HG03060 (cell line): ENCODE data around the gene CUEDC2.

Source experiments
- ATAC-seq: cut with Tn5 transposase; IDR thresholded peaks from one replicate; pipeline ENCODE4 v1.9.1; 2021; ENCODE audit warnings: low read depth, moderate number of reproducible peaks; ENCODE audit not compliant: unreplicated experiment

CUEDC2 gene, protein sequence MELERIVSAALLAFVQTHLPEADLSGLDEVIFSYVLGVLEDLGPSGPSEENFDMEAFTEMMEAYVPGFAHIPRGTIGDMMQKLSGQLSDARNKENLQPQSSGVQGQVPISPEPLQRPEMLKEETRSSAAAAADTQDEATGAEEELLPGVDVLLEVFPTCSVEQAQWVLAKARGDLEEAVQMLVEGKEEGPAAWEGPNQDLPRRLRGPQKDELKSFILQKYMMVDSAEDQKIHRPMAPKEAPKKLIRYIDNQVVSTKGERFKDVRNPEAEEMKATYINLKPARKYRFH

DNA sequence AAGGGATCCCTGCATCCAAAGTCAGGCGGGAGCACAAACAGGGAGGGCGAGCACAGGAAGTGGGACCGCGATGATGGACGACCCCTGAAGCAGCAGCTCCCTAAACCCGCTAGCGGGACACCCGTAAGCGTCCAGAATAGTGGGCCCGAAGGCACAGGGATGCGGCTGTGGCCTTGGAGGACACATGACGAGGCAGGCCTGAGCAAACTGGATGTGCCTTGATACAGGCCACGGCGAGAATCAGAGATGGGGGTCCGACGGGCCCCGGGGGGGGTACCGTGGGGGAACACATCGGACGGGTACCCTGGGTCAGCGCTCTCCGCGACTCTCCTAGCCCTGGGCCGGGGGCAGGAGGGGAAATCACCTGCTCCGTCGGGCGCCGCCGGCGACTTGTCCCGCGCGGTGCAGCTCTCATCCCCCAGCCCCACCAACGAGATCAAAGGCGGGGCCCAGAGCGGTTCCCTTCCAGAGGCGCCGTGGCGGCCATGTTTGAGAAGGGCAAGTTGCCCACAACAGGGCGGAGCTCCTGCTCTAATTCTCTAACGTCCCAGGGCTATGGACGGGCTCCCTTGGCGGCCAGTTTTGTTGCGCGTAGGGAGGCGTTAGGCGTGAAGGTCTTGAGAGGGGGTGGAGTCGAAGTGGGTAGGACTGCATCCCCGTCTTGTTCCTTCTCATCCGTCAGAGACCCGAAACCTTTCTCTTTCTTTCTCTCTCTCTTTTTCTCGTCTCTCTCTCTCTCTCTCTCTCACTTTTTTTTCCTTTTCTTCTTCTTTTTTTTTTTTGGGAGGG is at the start of gene CUEDC2:
Gene CUEDC2 (minus strand): TSS at position 413 of the 789 bp plus-strand sequence. CDS start 7,386 bp downstream, outside the sequence.
- peak; percentile 72 for ATAC-seq

DNA sequence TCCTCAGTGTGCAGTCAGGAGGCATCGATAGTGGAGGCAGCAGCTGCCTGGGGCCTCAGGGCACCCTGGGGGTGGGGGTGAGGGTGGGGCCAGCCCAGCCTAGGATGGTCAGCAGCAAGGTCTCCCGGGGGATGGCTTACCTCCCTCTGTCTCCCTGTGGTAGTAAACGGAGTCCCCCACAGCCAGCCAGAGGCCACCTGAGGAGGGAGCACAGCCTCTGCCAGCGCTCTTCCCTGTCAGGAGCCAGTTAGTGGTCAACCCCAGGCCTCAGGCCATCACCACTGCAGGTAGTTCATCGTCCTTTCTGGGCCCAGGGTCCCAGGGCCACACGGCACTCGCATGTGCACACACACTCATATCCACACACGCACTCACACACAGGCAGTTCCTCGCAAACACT is 48.0 kb upstream of the CUEDC2 start:
- ATAC-seq, result no peak

DNA sequence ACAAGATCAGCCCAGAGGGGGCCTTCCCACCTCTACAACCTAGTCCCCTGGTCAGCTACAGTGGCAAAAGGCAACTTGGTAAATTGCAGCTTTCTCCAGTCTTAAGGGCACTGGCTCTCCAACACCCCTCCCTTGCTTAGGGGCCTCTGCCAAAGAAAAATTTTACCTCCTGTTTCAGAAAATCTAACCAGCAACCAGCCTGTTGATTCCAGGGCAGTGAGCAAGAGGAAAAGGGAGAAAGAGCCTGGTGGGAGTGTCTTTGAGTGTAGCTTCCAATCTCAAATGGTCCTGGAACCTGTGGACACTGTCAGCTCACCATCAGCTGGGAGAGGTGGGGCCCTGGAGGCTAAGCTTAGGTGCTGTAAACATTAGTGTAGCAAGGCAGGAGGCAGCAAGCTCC is 47.3 kb upstream of the CUEDC2 start:
- ATAC-seq, result no peak

DNA sequence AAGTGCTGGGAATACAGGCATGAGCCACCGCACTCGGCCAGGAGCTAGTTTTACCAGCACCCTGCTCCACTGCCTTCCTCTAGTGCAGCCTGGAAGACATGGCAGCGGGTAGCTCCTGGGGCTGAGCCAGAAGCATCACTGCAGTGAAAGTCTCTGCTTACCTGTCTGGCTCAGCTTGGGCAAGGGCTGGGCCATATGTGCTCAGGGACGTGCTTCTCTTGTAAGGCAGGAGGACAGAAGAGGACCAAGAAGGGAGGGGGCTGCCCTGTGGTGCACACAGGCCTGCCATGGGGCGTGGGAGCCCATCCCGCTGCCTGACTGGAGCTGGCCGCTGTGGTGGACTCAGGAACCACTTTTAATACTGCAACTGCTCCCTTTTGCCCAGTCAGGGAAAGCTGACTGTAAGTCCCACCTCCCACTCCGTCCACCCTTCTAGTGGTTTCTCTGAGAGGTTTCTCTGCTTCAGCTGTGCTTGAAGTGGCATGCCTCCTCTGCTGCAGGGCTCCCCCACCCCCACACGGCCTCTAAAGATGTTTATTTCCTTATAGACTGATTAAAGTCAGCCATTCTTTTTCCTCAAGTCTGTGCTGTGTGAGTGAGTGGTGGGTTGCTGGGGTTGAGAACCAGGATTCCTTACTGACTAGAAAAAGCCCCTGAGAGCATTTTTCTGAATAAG is 44.2 kb upstream of the CUEDC2 start:
- ATAC-seq, result no peak

DNA sequence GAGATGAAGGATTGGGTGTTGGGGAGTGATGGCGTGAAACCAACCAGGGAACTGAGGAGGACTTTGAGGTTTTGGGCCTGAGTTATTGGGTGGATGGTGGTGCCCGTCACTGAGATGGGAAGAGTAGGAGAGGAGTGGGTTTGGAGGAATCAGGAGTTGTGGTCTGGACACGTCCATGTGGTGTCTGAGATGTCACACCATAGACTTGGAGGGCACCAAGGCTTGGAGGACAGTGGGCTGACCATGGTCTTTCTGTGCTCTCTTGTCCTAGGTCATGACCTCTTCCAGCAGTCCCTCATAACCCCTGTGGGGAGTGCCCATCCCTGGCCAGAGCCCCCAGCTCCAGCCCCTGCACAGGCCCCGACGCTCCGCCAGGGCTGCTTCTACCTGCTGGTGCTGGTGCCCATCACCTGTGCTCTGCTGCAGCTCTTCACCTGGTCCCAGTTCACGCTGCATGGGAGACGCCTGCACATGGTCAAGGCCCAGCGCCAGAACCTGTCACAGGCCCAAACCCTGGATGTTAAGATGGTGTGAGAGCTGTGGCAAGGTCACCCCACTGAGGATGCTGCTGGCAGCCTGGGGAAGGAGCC is 43.2 kb upstream of the CUEDC2 start:
- ATAC-seq, result no peak

DNA sequence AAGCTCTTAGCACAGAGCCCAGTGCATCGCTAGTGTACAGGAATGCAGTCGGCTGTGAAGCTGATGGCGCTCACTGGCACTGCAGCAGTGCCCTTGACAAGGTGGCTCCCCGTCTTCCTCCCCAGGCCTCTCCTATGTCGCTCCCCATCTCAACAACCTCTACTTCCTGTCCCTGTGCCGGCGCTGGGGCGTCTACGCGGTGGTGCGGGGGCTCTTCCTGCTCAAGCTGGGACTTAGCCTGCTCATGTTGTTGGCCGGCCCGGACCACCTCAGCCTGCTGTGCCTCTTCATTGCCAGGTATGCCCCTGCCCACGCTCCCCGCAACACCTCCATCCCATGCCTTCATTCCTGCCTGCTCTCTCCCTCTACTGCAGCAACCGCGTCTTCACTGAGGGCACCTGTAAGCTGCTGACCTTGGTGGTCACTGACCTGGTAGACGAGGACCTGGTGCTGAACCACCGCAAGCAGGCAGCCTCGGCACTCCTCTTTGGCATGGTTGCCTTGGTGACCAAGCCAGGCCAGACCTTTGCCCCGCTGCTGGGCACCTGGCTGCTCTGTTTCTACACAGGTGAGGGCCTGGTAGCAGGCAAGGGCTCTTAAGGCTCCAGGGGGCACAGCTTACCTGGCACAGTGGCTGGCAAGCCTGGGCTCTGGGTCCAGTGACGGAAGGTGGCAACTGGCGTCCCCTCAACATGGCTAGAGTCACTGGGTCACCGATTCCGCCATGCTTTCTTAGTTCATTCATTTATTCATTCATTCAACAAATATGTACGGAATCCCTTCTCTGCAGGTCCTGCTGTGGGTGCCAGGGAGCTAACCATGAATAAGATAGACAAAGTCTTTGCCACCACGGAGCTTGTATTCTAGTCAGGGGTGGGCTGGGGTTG is 41.3 kb upstream of the CUEDC2 start:
- ATAC-seq, result no peak

DNA sequence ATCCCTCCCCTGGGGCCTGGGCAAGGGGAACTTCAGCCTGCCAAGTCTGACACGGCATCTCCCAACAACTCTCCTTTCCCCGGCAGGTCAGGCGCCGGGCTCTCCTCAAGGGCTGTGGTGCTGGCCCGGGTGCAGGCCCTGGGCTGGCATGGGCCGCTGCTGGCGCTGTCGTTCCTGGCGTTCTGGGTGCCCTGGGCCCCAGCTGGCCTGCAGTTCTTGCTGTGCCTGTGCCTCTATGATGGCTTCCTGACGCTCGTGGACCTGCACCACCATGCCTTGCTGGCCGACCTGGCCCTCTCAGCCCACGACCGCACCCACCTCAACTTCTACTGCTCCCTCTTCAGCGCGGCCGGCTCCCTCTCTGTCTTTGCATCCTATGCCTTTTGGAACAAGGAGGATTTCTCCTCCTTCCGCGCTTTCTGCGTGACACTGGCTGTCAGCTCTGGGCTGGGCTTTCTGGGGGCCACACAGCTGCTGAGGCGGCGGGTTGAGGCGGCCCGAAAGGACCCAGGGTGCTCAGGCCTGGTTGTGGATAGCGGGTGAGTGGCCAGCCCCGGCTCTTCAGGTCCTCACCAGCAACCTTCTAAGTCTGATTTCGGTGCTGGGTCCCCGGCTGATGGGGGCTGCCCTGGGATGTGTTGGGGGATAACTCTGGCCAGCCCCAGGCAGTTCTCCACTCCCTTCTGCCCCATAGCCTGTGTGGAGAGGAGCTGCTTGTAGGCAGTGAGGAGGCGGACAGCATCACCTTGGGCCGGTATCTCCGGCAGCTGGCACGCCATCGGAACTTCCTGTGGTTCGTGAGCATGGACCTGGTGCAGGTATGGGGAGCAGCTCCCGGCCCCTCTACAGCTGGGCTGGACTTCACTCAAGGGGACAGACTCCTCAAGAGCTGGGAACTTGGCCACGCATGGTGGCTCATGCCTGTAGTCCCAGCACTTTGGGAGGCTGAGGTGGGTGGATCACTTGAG is 38.5 kb upstream of the CUEDC2 start:
- no peak for ATAC-seq

DNA sequence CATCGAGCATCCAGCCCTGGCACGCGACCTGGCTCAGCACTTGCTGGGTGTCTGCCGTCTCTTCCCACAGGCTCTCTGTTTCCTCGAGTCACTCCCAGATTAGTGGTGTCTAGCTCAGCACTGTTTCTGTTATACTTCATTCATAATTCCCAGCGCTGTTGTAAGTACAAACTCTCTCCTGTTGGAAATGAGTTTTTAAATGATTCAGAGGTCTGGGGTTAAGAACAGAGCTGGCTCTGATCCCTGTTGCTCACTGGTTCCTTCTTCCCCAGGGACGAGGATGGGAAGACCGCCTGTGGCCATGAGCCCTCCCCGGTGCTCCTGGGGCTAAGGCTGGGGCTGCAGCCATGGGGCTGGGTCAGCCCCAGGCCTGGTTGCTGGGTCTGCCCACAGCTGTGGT is 36.3 kb upstream of the CUEDC2 start:
- ATAC-seq, result no peak

DNA sequence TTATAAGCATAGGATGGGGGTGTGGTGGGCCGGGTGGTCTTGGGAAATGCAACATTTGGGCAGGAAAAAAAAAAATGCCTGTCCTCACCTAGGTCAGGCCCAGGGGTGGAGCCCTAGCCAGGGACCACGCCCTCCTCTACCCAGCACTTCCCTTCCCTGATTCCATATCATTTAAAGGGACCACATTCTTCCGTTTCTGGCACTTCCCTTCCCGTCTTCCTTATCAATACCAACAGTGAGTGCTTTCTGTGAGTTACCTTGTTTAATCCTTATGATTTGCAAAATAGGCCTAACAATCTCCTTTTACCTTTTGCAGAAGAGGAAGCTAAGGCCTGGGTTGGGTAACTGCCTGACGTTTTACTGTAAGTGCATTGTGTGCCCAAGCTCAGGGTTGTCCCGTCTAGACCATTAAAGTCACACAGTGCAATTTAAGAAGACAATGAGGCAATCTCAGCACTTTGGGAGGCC is 35.6 kb upstream of the CUEDC2 start:
- ATAC-seq, result no peak

DNA sequence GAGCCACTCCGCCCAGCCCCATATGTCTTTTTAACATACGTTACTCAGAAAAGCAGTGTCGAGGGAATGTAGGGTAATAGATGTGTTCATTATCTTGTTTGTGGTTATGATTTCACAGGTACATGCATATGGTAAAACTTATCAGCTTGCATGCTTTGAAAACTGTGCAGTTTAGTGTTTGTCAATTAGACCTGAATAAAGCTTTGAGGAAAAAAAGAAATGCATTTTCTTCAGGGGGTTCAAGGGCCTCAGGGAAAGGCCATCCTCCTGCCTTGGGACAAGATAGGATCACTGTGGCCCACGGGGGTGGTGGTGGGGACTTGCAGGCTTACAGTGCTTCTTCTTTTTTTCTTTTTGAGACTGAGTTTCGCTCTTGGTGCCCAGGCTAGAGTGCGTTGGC is 34.9 kb upstream of the CUEDC2 start:
- ATAC-seq, result no peak

DNA sequence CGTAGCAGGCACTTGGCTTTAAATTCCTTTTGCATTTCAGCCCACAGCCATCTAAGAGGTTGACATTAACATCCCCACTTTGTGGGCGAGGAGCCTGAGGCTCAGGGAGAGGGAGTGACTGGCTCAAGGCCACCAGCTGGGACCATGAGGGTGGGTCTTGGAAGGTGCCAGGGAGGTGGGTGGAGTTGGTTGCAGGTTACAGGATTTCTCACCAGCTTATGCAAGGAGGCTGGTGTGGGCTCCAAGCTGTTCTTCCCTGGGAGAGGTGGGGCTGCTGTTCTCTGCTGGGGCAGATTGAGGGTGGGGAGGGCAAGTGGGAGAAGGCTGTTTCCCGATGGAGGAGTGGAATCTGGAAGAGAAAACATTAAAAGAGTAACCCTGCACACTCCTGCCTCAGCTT is 33.1 kb upstream of the CUEDC2 start:
- ATAC-seq, result no peak

DNA sequence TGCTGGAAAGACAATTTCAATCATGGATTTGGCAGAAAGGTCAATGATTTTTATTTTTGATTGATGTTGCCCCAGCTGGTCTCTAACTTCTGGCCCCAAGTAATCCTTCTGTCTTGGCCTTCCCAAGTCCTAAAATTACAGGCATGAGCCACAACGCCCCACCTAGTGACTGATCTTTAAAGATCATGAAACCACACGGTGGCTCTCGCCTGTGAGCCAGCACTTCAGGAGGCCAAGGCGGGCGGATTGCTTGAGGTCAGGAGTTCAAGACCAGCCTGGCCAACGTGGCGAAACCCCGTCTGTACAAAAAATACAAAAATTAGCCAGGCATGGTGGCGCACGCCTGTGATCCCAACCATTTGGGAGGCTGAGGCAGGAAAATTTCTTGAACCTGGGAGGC is 31.6 kb upstream of the CUEDC2 start:
- ATAC-seq, result no peak

DNA sequence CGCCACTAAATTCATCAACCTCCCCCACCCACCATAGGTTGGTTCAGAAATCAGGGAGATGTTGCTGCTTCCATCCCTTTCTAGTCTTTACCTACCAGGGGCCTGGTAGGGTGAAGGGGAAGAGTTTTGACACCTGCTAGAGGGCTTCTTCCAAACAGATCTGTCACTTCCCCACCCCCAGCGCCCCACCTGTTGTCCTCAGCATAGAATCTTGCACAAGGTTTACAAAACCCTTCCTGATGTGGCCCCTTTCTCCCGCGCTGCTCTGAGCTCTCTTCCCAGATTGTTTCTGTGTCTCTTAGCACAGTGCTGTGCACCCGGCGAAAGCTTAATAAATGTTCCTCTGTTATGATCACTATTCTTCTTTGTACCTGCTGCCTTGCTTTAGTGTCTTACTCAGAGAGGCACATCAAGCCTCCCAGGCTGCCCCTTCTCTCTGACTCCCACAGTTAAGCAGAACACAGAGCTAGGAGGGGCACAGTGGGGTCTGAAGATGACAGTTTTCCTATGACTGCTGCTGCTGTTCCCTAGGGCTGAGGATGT is 30.2 kb upstream of the CUEDC2 start:
- ATAC-seq, result no peak

DNA sequence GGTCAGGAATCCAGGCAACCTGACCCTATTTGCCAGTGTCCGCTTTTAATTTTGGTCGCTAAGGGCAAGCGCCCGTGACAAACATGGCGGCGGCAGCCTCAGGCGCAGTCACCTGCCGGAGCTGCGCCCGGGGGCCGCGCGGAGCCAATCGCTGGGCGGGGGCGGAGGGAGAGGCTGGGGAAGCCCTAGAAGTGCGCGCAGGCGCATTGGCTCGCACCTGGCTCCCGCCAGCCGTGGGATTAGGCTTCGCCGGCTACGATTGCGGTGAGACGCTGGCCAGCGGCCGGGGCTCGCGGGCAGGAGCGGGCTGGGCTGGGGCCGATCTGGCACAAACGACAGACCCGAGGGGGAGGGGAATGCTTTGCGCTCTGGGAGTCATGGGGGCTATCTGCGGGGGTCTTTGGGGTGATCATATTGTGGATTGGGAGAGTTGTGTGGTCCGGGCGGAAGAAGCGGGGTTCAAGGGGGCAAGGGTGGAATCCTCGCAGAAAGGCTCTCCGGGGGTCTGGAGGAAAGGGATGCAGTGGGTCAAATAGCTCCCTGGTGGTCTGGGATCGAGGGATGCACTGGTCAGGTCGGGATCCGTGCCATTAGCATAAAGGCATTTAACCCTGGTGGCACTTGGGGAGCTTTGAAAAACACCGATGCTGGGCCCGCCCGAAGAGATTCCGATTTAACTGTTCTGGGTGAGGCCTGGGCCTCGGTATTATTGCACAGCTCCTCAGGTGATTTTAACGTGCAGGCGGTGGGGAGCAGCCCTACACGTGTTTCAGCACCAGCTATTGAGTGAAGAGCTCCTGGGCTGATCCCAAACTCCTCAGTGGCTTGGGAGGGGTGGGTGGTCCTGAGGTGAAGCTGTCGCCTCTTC is 29.0 kb upstream of the CUEDC2 start:
- no peak for ATAC-seq

DNA sequence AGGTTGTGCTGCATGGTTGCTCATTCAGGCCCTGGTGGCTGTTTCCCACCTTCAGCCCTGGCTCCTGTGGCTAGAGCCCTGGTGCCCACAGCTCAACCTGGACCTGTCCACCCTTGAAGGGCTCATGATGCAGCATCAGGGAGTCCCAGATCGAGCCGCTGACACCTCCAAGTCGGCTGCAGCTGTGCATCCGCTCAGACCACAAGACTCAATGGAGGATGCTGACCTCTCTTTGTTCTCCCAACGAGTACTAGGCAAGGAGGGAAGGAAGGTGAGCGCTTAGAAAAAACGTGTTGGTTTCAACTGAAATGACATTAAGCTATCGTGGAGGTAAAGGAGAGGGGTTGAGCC is 28.4 kb upstream of the CUEDC2 start:
- ATAC-seq, result no peak

DNA sequence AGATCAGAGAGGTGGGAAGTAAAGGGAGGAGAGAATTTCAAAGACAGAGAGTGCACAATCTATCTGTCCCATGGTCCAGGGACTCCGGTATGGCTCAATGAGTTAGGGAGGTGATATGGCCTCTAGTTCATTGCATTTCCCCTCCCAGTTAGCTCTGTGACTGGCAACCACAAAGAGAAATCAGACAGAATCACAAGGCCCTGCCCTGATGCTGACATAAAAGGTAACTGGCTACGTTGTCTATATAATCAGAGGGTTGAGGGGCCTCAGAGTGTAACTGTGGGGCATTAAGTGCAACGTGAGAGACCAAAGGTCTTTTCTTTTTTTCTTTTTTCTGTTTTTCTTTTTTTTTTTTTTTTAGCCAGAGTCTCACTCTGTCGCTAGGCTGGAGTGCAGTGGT is 26.3 kb upstream of the CUEDC2 start:
- no peak for ATAC-seq

DNA sequence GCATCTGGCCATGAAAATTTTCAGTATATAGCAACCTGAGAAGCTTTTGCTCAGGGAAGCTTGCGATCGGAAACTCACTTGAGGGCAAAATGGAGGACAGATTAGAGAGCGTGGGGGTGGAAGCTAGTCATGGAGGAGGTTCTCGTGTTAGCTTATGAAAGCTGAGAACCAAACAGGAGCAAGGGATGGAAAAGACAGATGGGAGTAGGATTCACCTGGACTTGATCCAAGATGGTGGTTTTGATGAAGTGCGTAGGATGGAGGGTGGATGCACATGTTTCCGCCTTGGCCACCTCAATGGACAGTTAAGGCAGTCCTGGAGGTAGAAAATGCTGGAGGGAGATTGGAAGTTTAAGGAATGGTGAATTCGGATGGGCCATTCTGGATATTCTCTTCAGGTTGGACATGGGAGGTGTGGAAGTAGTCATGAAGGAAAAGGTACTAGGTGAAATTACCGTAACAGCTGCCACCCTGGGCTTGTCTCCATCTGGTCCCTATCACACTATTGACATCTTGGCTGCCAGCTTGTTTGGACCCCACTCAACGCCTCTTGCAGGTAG is 25.3 kb upstream of the CUEDC2 start:
- no peak for ATAC-seq
